ENCODE results near the gene CYP2S1. TPM values are rescaled to one million over a fixed set of nuclear protein-coding genes. Genes with fewer than 3 reads are reported as not detected.
A peak's percentile ranks its signal among the peaks of the same experiment; 100 is the strongest.

The CYP2S1 gene
- total RNA-seq, 3 donors from 2014 or later, result 9.1 to 45.4 (median 41.2) TPM

DNA sequence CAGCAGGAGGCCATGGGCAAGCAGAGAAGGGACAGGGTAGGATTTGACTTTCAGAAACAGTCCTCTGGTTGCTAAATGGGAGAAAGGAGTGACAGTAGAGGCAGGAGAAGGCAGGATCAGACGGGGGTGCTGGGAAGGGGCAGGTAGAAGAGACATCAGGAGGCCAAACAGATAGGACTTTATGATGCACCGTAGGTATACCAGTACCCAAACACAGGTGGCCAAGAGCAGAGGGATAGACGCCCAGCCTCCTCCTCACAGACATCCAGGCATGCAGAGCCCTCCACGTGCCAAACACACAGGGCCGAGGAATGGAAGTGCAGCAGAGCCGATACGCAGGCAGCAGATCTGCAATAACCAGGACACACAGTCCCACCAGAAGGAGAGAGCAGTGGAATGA is 24.7 kb downstream of the CYP2S1 start:
- Histone ChIP-seq H3K4me1 (ENCODE audit: low read depth) (peaks cover 3% of the 10 kb centered on the region), H3K9me3 (no peaks in the 10 kb centered on the region), H3K36me3 (ENCODE audit: low read depth) (no peaks in the 10 kb centered on the region), H3K4me3 (no peak overlapping the region)
- ATAC-seq (no peak), DNase-seq (no peak)
- intact Hi-C loops (cut with DNase I, micrococcal nuclease), result no loop called here
- TF ChIP-seq, protein P1, sequence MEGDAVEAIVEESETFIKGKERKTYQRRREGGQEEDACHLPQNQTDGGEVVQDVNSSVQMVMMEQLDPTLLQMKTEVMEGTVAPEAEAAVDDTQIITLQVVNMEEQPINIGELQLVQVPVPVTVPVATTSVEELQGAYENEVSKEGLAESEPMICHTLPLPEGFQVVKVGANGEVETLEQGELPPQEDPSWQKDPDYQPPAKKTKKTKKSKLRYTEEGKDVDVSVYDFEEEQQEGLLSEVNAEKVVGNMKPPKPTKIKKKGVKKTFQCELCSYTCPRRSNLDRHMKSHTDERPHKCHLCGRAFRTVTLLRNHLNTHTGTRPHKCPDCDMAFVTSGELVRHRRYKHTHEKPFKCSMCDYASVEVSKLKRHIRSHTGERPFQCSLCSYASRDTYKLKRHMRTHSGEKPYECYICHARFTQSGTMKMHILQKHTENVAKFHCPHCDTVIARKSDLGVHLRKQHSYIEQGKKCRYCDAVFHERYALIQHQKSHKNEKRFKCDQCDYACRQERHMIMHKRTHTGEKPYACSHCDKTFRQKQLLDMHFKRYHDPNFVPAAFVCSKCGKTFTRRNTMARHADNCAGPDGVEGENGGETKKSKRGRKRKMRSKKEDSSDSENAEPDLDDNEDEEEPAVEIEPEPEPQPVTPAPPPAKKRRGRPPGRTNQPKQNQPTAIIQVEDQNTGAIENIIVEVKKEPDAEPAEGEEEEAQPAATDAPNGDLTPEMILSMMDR (IDR thresholded peaks at IDR 0.05), result no peak

DNA sequence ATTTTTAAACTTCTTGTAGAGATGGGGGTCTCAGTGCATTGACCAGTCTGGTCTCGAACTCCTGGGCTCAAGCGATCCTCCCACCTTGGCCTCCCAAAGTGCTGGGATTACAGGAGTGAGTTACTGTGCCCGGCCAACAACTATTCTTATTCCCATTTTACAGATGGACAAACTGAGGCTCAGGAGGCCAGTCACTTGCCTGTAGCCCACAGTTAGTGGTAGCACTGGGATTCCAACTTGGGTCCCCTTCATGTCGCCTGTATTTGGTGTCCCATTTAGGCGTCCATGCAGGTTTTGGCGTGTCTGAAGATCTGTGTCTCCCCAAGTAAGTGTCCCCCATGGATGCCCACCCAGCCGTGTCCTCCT is 25.2 kb downstream of the CYP2S1 start:
- TF ChIP-seq, protein P1 (IDR thresholded peaks at IDR 0.05), result no peak
- no peak for DNase-seq
- Histone ChIP-seq H3K4me3 (no peak overlapping the region), H3K36me3 (ENCODE audit: low read depth) (no peaks in the 10 kb centered on the region), H3K9me3 (no peaks in the 10 kb centered on the region), H3K4me1 (ENCODE audit: low read depth) (peaks cover 5% of the 10 kb centered on the region)
- no peak for ATAC-seq
- intact Hi-C loops (cut with DNase I, micrococcal nuclease), result no loop called here

DNA sequence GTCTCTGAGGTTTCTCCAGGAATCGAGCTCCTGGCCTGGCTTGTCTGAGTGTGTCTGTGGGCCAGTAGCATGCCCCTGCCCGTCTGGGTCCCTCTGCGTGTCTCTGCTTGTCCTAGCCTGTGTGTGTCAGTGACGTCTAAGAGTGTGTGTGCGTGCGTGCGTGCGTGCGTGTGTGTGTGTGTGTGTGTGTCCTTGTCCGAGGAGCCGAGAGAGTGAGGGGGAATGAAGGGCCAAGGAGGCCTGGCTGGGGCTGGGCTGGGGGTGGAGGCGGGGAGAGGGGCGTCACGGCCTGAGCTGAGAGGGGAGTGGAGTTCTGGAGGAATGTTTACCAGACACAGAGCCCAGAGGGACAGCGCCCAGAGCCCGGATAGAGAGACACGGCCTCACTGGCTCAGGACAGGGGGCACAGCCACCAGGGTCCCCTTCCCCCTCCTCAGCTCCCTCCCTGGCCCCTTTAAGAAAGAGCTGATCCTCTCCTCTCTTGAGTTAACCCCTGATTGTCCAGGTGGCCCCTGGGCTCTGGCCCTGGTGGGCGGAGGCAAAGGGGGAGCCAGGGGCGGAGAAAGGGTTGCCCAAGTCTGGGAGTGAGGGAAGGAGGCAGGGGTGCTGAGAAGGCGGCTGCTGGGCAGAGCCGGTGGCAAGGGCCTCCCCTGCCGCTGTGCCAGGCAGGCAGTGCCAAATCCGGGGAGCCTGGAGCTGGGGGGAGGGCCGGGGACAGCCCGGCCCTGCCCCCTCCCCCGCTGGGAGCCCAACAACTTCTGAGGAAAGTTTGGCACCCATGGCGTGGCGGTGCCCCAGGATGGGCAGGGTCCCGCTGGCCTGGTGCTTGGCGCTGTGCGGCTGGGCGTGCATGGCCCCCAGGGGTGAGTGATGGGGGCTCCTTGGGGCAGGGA is 25.8 kb downstream of the CYP2S1 start, which contains the start of gene AXL:
Gene AXL (plus strand): TSS at position 609 of the 893 bp plus-strand sequence. CDS start 170 bp downstream, at position 779.
- H3K4me1 ChIP-seq (ENCODE audit: low read depth), result peaks cover 5% of the 10 kb centered on the region
- H3K4me3 ChIP-seq, result peak within 1 kb of the TSS; percentile 9
- no peaks in the 10 kb centered on the region for H3K9me3 ChIP-seq
- peak; percentile 61 for ATAC-seq
- intact Hi-C loops (cut with DNase I, micrococcal nuclease), result no loop called here
- TF ChIP-seq, protein P1 (IDR thresholded peaks at IDR 0.05), result no peak
- no peaks in the 10 kb centered on the region for H3K36me3 ChIP-seq (ENCODE audit: low read depth)
- DNase-seq, result peak; percentile 67 to 69 (median 69)

DNA sequence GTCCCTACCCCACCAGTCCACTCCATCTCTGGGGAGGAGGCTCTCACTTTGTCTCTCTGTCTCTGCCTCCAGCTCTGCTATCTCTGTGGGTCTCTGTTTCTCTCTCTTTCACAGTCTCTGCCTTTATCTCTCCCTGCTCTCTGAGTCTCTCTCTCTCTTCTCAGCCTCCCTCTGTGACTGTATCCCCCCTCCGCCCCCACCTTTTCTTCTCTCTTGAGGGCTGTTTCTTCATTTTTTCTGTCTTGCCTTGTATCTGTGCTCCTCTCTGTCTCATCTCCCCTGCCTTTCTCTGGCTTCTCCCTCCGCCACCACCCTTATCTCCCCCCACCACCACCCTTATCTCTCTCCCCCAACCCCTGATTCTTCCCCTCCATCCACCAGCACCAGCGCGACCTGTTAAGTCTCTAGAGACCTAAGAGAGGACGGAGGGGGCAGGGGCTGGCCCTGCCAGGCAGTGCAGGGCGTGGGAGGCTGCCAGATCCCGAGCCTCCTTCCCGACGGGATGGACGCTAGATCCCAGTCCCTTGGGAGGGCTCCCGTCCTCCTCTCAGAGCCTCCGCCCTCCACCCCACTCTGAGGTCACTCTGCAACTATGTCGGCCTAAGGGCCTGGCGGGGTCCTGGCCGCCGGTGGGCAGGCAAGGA is 27.0 kb downstream of the CYP2S1 start:
- DNase-seq (no peak), ATAC-seq (peak; percentile 7)
- TF ChIP-seq, protein P1 (IDR thresholded peaks at IDR 0.05), result no peak
- peak overlapping the region; percentile 9 for H3K4me3 ChIP-seq
- H3K4me1 ChIP-seq (ENCODE audit: low read depth), result peaks cover 5% of the 10 kb centered on the region
- intact Hi-C loops (cut with DNase I, micrococcal nuclease), result no loop called here
- no peaks in the 10 kb centered on the region for H3K36me3 ChIP-seq (ENCODE audit: low read depth)
- no peaks in the 10 kb centered on the region for H3K9me3 ChIP-seq

DNA sequence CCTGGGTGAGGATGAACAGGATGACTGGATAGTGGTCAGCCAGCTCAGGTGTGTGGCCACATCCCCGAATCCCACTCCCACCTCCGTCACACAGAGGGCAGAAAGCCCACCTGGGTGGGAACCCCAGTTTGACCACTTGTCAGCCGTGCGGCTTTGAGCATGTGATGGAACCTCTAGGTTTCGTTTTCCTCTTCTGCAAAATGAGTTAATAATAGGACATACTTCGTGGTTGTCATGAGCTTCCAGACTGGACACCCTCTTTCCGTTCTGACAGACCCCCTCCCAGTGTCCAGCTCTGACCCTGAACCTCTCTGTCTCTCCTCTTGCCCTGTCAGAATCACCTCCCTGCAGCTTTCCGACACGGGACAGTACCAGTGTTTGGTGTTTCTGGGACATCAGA is 27.8 kb downstream of the CYP2S1 start:
- no peak for ATAC-seq
- intact Hi-C loops (cut with DNase I, micrococcal nuclease), result no loop called here
- Histone ChIP-seq H3K4me1 (ENCODE audit: low read depth) (peaks cover 5% of the 10 kb centered on the region), H3K36me3 (ENCODE audit: low read depth) (no peaks in the 10 kb centered on the region), H3K9me3 (no peaks in the 10 kb centered on the region), H3K4me3 (no peak overlapping the region)
- TF ChIP-seq, protein P1 (IDR thresholded peaks at IDR 0.05), result no peak
- DNase-seq, result no peak
